ENCODE measurements around the gene PDE9A.

PDE9A gene

DNA sequence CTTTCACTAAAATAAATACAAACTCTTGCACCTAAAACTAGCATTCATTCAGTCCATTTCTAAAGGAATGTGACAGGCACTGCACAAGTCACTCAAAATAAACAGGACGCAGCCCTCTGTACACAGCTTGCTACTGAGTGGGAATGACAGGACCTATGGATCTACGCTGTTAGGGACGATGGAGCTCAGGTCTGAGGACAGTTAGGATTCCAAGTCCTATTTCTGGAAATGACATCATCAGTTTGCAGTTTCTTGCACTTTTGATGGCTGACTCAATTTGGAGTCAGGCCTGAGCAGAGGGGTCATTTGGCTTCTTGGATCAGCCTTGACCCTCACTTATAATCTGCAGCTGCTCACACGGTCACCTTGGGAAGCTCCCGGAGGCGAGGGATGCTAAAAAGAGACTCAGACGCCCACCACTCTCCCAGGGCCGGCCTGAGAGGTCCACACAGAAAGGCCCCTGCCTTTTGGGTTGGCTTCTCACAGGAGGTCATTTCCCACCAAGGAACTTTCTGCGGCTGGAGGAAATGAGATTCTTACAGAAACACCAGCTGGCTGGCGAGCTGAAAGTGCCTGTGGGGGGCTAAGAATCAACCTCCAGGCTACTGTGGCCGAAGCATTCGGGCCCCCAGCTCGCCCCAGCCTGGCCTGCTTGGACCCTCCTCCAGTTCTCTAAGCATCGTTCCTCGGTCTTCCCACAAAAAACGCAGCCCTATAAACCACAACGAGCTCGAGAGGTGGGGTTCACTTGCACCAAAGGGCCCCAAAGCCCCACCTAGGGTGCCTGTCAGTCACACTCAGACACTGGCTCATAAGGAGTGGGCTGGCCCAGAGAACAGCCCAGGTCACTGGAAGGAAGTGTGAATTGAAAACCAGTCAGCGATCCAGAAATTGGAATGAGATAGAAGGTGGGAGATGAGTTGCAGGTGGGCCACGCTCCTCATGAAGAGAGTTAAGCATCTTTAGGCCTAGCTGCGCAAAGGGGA is 8.9 kb upstream of the PDE9A start:
- DNase-seq (ENCODE audit: low read depth) = no peak

DNA sequence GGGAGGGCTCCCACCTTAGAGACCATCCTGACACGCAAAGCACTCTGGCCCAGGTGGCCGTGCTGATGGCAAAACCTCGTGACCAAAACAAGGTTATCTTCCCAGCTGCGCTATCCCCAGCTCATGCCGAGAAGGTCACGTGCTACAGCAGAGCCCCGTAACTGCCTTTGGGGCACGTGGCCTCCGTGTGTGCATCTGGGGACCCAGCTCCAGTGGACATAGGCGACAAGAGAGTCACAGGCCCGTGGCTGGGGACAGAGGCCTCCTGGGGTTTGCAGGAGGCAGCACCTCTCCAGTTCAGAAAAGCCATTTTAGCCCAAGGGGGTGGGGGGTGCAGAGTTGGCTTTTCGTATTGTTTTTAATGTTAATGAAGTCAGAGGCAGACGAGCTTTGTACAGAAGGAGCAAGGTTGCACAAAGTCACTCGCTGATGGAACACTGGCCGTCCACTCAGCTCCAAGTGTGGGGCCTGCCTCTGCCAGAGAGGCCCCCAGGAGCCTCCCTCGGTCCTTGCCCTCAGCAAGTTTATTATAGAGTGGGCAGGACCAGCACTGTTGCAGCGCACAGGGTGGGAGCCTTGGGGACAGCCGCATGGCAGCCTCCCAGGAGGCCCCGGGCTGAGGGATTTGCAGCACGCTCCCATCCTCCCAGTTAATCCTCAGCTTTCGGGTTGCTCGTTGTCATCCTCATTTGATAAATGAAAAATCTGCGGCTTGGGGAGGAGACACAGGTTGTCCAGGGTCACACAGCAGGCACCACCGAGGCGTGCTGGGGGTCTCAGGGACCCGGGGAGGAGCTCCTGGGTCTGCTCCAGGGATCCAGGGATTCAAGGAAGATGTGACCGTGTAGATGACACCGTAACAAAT is 8.0 kb upstream of the PDE9A start:
- no peak for DNase-seq (ENCODE audit: low read depth)

DNA sequence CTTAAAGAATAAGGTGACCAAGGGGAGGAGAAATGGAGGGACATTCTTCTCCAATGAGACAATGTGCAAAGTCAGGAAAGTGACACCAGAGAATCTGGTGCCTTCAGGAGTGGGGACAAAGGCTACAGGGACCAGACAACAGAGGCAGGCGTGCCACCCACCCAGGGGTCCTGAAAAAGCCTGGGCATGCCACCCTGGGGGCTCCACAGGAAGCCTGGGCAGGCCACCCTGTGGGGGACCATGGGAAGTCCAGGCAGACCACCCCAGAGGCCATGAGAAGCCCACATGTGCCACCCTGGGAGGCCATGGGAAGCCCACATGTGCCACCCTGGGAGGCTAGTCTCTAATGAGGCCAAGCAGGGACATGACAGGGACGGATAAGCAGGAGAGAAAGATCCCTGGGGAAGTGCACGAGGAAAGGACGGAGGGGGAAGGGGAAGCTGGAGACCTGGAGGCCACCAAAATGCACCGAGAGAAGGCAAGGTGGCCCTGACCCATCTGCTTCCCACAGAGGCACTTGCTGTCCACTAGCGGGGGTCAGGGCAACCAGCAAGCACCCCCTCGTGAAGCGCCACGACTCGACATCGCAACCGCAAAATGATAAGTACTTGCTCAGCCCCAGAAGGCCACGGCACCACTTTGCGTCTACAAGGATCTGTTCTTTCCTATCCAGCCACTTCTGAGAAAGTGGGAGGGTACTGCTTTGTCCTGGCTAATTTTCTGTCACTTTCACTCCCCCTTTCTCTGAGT is 7.2 kb upstream of the PDE9A start:
- no peak for DNase-seq (ENCODE audit: low read depth)

DNA sequence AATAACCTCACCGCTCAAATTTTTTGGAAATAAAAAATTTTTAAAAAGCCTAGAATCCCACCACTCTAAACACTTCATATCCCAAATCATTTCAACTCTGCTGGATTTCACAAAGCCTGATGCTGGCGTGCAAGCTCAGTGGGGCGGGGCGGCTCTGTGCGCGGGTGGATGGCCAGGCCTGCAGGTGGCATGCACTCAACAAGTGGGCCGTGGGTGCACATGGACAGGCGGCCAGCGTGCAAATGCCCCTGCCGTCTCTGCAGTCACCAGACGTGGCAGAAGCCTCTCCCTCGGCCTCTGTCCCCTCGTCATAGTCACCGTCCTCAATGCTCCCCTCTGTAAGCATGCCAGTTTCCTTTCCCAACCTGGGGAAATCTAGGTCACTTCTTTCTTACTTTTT is 6.6 kb upstream of the PDE9A start:
- no peak for DNase-seq (ENCODE audit: low read depth)

DNA sequence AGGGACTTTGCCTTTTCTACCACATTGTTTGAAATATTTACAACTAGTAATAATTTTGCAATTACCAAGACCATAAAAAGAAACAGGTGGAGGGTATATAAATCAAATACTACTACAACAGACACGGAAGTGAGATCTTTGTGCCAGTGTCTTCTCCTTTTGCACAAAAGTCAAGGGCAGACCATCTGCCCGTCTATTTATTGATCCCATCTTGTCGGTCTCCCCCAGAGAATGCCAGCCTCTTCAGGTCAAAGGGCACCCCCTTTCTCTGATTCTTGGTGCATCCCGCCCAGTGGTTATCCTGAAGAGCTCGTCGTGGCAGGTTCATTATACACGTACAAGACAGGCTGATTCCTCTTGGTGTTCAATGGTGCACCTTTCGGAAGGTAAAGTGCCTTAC is 4.8 kb upstream of the PDE9A start:
- no peak for DNase-seq (ENCODE audit: low read depth)

DNA sequence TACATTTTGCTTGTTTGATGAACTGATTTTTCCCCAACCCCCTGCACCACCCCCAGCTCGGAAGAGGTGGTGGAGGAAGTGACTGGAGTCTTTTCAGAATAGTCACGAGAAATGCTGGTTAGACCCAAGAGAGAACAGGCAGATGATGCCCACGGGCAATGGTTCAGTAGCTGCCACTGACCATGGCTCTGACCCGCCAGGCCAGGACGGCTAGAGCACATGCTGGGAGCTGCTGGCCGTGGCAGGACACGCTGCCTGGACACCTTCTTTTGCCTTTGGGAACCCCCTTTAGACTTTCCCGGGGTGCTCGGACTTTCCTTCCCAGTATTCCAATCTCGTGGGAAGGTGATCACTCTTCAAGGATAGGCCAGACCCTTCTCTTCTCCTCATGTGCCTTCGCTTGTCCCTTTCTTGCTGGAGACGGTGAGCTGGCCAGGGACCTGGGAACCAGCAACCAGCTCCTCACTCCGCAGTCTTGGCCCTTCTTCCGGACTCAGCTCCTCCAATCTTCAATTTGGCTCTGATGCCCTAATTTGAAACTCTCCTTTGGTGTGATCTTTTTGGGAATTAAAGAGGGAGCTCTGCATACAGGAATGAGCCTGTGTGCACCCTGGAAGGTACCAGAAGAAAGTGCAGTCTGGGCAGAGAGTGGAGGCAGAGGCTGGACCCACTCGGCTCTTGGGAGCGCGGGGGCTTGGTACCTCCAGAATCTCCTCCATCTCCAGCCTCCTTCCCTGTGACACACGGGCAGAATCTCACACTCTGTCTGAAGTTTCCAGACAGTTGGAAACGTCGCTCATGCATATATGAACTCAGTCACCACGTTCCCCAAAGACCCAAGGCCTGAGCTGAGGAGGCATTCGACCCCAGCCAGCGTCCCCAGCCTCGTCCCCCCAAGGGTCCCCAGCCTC is 4.0 kb upstream of the PDE9A start:
- DNase-seq (ENCODE audit: low read depth) = no peak

DNA sequence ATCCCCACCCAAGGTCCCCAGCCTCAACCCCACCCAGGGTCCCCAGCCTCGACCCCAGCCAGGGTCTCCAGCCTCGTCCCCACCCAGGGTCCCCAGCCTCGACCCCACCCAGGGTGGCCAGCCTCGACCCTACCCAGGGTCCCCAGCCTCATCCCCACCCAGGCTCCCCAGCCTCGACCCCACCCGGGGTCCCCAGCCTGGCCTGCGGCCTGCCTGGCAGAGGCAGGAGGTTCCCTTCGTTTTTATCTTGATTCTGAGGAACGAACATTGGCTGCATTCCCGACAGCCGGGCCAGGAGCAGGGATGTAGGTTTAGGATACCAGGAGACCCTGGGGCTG is 3.4 kb upstream of the PDE9A start:
- DNase-seq (ENCODE audit: low read depth) = no peak

DNA sequence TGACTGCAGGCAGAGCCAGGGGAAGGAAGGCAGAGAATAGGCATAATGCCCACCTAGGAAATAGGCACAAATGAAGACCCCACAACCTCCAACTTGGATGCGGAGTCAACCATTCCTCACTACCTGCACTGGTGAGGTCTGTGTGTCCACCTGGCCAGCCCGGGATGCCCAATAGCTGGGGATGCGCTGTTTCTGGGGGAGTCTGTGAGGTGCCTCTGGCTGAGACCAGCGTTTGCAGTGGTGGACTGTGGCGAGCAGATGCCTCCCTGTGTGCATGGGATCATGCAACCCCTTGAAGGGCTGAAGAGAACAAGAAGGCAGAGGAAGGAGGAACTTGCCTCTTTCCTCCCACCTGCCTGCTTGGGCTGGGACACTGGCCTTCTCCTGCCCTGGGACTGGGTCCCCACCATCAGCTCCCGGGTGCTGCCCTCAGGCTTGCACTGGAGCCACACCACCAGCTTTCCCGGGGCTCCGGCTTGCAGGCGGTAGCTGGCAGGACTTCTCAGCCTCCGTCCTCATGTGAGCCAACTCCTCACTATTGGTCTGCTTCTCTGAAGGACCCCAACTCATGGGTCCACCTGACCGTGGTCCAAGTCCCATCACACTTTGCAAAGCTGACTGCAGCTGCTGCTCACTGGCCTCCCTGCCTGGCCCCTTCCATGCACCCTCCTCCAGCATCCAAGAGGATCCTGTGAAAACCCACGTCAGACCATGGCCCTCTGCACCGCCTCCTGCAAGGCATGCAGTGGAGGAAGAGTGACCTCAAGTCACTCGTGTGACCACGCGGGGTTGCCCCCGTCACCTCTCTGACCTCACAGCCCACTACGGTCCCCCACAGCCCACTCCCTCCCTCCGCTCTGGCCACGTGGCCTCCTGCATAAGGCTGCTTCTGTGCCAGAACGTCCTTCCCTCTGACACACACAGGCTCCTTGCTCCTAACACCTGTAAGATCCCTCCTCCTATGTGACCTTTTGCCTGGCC is 2.7 kb upstream of the PDE9A start:
- DNase-seq (ENCODE audit: low read depth) = no peak

DNA sequence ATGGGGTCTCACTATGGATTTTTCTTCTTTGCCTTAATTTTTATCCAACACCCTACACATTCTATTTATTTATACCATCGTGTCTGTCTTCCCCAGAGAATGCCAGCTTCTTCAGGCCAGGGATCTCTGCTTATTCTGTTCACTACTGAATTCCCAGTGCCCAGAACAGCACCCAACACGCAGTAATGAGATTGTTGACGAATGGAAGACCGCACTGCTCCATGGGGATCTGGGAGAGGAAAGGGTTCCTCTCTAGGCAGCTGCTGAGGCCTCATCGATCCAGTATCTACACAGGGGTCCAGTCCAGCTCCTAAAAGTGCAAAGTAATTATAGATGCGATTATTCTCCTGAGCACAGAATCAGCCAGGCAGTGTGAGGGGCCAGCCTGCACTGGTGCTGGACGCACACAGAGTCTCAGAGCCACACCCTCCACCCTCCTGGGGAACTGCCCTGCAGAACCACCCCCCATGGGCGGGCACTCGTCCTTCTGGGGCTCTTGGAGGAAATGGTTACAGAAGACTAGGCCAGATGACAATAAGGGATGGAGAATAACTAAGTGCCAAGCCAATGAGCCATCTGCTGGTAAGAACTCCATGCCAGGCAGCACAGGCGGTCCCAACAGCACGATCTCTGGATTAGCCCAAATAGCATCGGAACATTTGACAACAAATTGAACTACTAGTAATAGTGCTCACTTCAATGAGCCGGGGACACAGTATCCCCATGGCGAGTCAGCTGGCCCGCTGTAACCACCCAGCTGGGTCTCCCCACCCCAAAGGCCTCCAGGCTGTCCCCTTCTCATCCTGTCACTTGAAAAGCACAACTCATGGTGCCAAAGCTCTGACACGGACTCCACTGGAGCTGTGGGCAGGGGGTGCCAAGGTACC is 1.7 kb upstream of the PDE9A start:
- DNase-seq (ENCODE audit: low read depth) = no peak

DNA sequence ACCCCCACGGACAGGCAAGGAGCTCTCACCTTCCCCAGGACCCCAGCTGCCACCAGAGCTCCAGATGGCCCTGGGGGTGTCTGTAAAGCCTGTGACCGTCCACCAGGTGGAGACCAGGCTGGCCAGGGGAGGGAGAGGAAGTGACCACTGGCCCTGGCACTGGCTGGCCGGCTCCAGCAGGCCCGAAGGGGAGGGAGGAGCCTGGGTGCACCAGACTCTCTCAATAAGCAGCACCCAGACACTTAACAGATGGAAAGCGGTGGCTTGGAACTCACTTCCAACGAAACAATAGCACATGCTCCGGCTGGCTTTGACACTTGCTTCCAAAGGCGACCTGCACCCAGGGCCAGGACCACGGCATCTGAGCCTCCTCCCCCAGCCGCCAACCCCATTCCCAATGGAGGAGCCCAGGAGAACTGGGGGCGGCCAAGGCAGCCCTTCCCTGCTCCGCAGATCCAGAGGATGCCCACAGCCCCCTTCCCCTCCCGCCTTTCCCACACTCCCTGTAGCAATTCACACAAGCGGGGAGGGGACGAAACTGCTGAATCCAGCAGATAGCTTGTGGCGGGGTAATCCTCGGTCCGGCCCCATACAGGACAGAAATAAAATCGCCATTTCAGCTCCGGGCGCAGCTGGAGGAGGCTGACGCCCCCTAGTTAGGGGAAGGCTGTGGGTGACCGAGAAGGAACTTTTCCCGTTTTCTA is 742 bp upstream of the PDE9A start:
- no peak for DNase-seq (ENCODE audit: low read depth)

DNA sequence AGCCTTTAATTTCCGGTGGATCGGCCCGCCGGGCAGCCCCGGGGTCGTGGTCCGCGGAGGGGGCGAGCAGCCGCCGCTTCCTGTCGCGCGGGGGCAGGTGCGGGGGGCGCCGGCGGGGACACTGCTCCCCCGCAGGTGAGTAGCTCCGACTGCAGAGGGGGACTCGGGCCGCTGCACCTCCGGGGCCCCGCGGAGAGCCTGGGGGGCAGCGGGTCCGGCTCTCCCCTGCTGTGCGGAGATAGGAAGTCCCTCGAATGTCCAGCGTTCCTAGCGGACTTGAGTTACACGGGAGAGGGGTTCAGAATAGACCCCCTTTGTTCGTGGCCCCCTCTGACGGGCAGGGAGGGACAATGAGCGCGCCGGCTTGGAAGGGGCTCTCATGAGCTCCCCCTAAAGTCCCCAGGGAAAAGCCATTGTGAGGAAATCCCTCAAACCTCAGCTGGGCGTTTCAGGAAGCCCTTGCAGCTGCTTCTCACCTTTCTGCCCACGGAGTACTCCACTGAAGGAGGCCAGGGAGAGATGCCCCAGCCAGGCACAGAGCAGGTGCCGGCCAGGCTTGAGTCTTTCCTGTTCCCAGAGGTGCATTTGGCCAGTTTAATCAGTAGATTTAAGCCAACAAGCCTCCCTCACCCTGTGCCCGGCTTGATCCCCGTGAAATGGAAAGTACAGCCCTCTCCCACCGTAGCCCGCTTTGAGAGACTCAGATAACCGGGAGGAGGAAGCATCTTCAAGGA is 925 bp downstream of the PDE9A start:
- no peak for DNase-seq (ENCODE audit: low read depth)

DNA sequence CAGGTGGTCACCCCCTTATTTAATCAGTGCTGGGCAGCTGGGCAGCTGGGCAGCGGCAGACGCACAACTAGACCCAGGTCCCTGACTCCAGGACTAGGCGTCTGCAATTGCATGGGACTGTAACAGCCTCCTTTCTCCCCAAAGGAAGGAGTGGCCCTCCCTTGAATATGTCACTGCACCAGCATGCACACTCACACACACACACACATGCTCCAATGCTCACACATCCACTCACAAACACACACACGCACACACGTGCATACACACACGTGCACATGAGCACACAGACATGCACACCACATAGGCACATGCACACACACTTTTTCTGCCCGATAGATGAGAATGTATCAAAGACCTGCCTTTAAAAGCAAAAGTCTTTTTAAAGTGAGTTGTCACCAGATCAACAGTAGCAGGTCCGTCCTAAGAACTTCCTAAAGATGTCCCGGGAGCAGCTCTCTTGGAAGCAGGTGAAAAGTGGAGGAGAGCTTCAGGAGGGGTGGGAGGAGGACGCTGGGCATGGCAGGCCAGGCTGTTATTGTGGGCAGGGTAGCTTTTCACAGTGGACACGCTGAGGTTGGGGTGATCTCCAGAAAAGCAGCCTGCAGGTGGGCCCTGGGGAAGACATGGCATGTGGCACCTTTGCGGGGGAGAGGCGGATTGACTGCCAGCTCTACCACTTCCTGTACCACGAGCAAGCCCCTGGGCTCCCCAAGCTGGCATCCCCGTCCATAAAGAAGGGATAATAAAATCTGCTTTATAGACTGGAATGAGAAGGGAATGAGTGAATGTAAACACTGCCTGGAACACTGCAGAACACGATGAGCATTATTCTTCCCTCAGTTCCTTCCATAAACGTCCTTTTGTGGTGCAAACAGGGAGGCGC is 1.7 kb downstream of the PDE9A start:
- DNase-seq (ENCODE audit: low read depth) = no peak

DNA sequence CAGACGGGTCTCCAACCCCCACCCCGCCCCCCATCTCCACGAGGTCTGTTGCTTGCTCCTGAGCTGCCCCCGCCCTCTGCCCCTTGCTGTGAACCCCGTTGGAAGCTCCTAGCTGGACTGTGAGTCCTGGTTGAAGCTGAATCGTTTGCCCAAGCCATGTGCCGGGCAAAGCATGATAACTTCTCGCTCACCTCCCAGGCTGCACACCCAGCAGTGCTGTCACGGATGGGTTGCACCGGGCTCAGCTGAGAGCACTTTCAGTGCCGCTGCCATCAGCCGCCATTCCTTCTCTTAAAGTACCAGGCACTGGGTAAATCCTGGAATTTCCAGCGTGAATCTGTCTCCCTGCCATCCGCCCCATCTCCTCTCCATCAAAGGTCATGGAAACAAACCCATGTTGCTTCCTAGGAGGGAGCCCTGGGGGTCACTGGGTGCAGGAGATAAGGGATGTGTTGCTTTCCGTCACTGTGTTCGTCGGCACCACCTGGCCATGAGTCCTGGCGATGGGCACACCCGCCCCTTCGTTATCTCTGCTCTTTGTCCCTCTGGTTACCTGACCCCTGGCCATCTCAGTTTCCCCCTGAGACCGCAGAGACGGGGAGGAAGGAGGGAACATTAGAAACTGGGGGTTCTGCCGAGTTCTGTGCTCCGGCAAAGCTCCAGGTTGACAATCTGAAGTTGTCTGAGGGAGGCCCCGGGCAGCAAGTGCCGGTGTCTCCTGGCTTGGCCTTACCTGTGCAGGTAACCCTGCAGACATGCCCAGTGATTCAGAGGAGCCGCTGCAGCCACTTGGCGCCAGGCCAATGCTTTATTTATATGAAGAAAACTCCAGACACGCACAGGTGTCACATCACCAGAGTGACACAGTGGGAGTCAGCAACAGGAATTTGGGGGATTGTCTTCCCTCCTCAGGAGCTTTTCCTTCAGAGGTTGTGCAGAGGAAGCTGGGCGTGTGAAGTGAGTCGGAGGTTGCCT is 2.7 kb downstream of the PDE9A start:
- DNase-seq (ENCODE audit: low read depth) = no peak

DNA sequence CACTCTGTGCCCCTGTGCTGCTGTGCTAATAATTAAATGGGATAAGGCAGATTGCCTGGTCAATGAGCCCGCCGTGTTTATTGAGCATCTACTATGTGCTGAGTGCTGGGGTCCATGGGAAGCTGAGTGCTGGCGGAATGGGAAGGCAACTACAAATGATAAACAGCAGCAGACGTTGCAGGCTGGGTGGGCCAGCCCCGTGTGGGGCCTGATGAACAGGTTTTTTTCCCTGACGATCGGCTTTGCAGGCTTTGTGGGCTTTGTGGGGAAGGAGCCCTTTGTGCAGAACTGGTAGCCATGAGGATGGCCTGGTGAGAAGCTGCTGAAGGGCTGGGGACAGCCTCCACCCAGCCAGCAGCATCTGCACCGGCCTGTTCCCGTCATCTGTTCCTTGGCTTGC is 3.5 kb downstream of the PDE9A start:
- DNase-seq (ENCODE audit: low read depth) = no peak

DNA sequence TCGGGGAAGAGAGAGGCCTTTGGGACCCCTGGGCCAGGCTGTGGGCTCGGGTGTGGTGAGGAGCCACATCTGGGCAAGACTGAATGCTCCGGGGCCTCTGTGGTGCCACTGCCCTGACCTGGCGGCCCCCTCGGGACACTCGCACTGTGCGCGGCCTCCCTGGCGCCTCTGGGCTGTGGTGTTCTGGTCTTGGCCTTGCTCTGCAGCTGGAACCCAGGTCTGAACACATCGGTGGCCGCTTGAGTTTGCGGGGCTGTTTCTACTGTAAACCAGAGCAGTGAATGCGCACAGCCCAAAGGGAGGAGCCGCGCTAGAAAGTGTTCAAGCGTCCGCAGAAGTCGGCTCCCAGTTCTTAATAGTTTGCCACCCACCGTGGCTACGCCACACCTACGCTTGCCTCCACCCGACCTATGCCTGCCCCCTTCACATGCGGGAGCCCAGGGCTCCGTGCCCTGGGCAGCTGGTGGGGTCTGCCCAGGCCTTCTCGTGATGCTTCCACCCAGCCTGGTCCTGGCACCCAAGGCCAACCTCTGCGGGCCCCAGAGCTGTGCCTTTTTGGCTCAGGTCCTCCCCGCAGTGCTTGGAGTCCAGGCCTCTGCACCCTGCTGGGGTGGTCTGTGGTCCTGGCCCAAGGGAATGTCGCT is 4.4 kb downstream of the PDE9A start:
- no peak for DNase-seq (ENCODE audit: low read depth)

All from activated T-cell treated with anti-CD3 and anti-CD28 coated beads for 1 hour (primary cell).